HUES48 (cell line): ENCODE data around the gene EOLA1.
"Not testable (repeated sequence)": the region's sequence is repeated elsewhere in the genome, so short reads cannot be mapped to it uniquely, and the experiment has no call there.

Source experiments
- H3K27ac ChIP-seq: one replicate; pipeline ENCODE4 v1.7.0; 2013; ENCODE audit warnings: low read depth, low read length, inconsistent platforms
- H3K27me3 ChIP-seq: 2 replicates; pipeline ENCODE4 v1.6.1; 2013; ENCODE audit warnings: mild to moderate bottlenecking, low read length; ENCODE audit not compliant: control insufficient read depth, insufficient read depth
- H3K36me3 ChIP-seq: 2 replicates; pipeline ENCODE4 v1.6.1; 2013; ENCODE audit warnings: low read length; ENCODE audit not compliant: control insufficient read depth, insufficient read depth
- H3K4me1 ChIP-seq: 2 replicates; pipeline ENCODE4 v1.6.1; 2013; ENCODE audit warnings: mild to moderate bottlenecking, low read length; ENCODE audit not compliant: control insufficient read depth, insufficient read depth
- H3K4me3 ChIP-seq: 2 replicates; pipeline ENCODE4 v1.5.1; 2013; ENCODE audit warnings: mild to moderate bottlenecking, low read depth, low read length
- H3K9ac ChIP-seq: 2 replicates; pipeline ENCODE4 v1.6.1; 2013; ENCODE audit warnings: mild to moderate bottlenecking, low read depth, low read length, moderate library complexity
- H3K9me3 ChIP-seq: 2 replicates; pipeline ENCODE4 v1.6.1; 2013; ENCODE audit warnings: low read length; ENCODE audit not compliant: control insufficient read depth, insufficient read depth

The EOLA1 gene

DNA sequence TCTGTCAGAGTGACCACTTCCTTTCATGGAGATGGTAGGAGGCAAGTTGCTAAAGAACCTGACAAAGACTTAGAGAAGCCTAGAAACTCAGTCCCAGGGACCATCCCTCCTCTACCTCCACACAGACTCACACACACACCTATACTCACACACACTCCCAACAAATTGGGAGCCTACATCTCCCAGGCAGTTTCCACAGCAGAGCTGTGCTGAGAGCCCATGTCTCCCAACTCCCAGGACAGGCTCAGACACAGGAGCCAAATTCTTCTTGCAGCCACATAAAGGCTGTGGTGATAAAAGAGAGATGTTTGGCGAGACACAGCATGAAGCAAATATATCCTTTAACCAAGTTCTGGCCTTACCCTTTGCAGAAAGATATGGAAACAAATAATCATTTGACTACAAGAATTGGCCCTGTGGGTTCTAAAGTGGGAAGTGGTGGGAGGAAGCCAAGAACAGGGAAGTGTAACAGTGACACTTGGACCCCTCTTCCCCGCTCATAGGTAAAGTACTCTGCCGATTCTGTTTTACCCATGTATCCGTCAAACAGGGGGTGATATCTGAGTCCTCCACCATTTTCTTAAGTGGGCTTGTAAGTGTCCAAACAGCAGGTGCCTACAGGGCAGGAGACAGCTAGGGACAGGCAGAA is 24.7 kb upstream of the EOLA1 start:
- H3K4me3 ChIP-seq = no peak overlapping the region
- H3K4me1 ChIP-seq = 0 out of 2 replicates have a peak, but pooled peaks cover 4% of the 10 kb centered on the region
- H3K27ac ChIP-seq = no peak overlapping the region
- H3K9me3 ChIP-seq = peaks cover 22% of the 10 kb centered on the region
- no peaks in the 10 kb centered on the region for H3K27me3 ChIP-seq
- H3K36me3 ChIP-seq = no peaks in the 10 kb centered on the region
- no peak overlapping the region for H3K9ac ChIP-seq

DNA sequence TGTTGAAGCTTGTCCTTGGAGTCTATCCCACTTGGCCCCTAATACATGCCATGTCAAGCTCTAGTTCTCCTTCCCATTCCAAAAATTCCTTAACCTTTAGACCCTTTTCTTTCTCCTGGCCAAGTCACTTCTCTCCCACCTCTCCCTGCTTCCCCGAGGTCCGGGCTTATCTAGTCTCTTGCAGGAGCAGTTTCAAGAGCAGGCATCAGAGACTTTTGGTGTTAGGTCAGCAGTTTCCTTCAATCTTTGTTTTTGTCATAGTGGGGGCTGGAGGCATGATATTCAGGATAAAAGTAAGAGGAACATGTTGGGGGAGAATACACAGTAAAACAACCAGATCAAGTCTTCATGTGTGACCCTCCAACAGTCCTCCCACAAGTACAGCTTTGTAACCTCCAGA is 24.2 kb upstream of the EOLA1 start:
- H3K9ac ChIP-seq = no peak overlapping the region
- peaks cover 22% of the 10 kb centered on the region for H3K9me3 ChIP-seq
- no peak overlapping the region for H3K4me3 ChIP-seq
- no peaks in the 10 kb centered on the region for H3K27me3 ChIP-seq
- H3K4me1 ChIP-seq = 0 out of 2 replicates have a peak, but pooled peaks cover 4% of the 10 kb centered on the region
- no peaks in the 10 kb centered on the region for H3K36me3 ChIP-seq
- no peak overlapping the region for H3K27ac ChIP-seq

DNA sequence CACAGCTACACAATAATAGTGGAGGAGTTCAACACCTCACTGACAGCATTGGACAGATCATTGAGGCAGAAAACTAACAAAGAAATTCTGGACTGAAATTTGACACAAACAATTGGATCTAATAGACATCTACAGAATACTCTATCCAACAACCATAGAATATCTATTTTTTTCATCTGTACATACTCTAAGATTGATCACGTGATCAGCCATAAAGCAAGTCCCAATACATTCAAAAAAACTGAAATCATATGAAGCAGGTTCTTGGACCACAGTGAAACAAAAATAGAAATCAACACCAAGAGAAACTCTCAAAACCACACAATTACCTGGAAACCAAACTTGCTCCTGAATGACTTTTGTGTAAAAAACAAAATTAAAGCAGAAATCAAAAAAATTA is 23.5 kb upstream of the EOLA1 start:
- H3K9ac ChIP-seq = no peak overlapping the region
- H3K36me3 ChIP-seq = no peaks in the 10 kb centered on the region
- H3K9me3 ChIP-seq = peaks cover 22% of the 10 kb centered on the region
- 0 out of 2 replicates have a peak, but pooled peaks cover 4% of the 10 kb centered on the region for H3K4me1 ChIP-seq
- no peak overlapping the region for H3K4me3 ChIP-seq
- H3K27me3 ChIP-seq = no peaks in the 10 kb centered on the region
- H3K27ac ChIP-seq = no peak overlapping the region

DNA sequence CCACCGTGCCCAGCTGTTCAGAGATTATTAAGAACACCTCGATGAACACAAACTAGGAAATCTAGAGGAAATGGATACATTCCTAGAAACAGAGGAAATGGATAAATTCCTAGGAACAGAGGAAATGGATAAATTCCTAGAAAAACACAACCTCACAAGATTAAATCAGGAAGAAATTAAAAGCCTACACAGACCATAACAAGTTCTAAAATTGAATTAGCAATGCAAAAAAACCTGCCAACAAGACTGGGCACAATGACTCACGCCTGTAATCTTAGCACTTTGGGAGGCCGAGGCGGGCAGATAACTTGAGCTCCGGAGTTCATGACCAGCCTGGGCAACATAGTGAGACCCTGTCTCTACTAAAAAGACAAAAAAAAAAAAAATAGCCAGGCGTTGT is 22.6 kb upstream of the EOLA1 start:
- H3K9ac ChIP-seq = no peak overlapping the region
- H3K27me3 ChIP-seq = no peaks in the 10 kb centered on the region
- H3K36me3 ChIP-seq = no peaks in the 10 kb centered on the region
- no peak overlapping the region for H3K27ac ChIP-seq
- no peaks in the 10 kb centered on the region for H3K4me1 ChIP-seq
- H3K4me3 ChIP-seq = no peak overlapping the region
- H3K9me3 ChIP-seq = peaks cover 21% of the 10 kb centered on the region

DNA sequence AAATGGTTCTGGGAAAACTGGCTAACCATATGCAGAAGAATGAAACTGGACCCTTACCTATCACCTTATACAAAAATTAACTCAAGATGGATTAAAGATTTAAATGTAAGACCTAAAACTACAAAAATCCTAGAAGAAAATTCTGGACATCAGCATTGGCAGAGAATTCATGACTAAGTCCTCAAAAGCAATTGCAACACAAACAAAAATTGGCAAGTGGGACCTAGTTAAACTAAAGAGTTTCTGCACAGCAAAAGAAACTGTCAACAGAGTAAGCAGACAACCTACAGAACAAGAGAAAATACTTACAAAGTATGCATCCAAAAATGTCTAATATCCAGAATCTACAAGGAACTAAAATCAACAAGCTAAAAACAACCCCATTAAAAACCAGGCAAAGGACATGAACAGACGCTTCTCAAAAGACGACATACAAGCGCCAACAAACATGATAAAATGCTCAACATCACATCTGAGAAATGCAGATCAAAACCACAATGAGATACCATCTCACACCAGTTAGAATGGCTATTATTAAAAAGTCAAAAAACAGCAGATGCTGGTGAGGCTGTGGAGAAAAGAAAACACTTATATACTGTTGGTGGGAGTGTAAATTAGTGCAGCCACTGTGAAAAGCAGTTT is 20.1 kb upstream of the EOLA1 start:
- H3K9me3 ChIP-seq = peaks cover 14% of the 10 kb centered on the region
- not testable (repeated sequence) for H3K36me3 ChIP-seq, H3K9ac ChIP-seq

DNA sequence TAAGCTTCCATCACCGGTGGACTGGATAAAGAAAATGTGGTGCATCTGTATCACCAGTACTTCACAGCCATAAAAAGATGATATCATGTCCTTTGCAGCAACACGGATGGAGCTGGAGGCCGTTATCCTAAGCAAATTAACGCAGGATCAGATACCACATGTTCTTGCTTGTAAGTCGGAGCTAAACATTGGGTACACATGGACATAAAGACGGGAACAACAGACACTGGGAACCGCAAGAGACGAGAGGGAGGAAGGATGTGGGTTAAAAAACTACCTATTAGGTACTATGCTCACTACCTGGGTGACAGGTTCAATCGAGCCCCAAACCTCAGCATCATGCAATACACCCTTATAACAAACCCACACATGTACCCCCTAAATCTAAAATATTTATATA is 19.4 kb upstream of the EOLA1 start:
- H3K27ac ChIP-seq = no peak overlapping the region
- no peak overlapping the region for H3K9ac ChIP-seq
- H3K4me1 ChIP-seq = no peaks in the 10 kb centered on the region; the same call in 1 of the 2 replicates
- peaks cover 14% of the 10 kb centered on the region for H3K9me3 ChIP-seq
- H3K36me3 ChIP-seq = no peaks in the 10 kb centered on the region
- H3K27me3 ChIP-seq = no peaks in the 10 kb centered on the region
- H3K4me3 ChIP-seq = no peak overlapping the region

More for the DNA sequence above, 20.1 kb upstream of the EOLA1 start:
- not testable (repeated sequence) for H3K4me3 ChIP-seq, H3K27ac ChIP-seq, H3K4me1 ChIP-seq, H3K27me3 ChIP-seq

DNA sequence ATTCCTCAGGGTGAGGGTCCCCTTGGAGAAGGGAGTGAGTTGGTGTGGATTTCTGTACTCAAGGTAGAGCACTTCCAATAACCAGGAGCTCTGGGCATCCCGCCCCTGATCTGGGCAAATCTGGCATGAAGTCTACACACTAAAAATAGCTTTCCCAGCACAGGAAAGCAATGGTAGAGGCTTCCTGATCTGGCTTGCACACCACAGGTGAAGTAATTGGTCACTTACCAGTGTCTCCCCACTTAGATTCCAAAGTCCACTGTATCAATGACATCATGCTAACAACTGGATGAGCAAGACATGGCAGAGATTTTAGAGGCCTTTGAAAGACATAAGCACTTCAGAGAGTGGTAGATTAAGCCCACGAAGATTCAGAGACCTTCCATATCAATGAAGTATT is 17.9 kb upstream of the EOLA1 start:
- H3K27ac ChIP-seq = no peak overlapping the region
- H3K27me3 ChIP-seq = no peaks in the 10 kb centered on the region
- H3K9me3 ChIP-seq = peaks cover 9% of the 10 kb centered on the region
- no peak overlapping the region for H3K9ac ChIP-seq
- no peaks in the 10 kb centered on the region; the same call in 1 of the 2 replicates for H3K4me1 ChIP-seq
- no peaks in the 10 kb centered on the region for H3K36me3 ChIP-seq
- no peak overlapping the region for H3K4me3 ChIP-seq

DNA sequence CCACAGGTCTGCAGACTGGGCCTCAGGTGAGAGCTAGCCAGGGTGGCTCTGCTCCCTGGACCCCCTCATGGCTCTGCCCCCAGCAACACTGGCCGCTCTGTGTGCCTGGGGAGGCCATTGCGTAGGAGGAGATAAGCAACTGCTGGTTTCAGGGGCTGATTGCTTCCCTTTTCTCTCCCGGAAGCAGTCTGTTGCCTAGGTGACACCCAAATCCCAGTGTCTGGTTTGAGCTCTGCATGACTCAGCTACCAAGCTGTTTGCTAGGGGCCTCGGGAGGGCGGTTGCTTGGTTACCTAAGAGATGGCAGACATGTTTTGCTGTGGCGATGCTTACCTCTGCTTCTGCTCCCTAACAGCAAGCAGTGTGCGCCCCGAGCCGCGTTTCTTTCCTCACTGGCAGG is 15.4 kb upstream of the EOLA1 start:
- H3K27me3 ChIP-seq, H3K27ac ChIP-seq, H3K9ac ChIP-seq, H3K4me3 ChIP-seq, H3K36me3 ChIP-seq, H3K4me1 ChIP-seq: not testable (repeated sequence)
- peaks cover 15% of the 10 kb centered on the region for H3K9me3 ChIP-seq

DNA sequence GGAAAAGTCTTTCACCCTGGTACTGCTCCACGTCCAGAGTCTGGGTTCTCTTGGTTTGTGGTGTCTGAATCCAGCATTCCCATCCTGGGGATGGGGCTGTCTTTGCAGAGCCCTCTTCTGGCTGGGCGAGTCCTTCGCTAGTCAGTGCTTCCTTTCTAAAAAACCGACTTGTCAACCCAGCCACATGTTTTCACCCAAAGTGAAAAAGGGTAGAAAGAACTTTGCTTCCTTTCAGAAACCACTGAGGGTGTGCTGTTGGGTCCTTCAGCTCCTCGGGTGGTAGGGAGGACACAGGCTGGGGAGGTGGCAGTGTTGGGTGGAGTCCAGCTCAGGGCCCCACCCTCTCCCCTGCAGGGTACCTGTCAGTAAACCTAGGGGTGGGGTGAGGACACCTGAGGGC is 14.9 kb upstream of the EOLA1 start:
- not testable (repeated sequence) for H3K27me3 ChIP-seq

DNA sequence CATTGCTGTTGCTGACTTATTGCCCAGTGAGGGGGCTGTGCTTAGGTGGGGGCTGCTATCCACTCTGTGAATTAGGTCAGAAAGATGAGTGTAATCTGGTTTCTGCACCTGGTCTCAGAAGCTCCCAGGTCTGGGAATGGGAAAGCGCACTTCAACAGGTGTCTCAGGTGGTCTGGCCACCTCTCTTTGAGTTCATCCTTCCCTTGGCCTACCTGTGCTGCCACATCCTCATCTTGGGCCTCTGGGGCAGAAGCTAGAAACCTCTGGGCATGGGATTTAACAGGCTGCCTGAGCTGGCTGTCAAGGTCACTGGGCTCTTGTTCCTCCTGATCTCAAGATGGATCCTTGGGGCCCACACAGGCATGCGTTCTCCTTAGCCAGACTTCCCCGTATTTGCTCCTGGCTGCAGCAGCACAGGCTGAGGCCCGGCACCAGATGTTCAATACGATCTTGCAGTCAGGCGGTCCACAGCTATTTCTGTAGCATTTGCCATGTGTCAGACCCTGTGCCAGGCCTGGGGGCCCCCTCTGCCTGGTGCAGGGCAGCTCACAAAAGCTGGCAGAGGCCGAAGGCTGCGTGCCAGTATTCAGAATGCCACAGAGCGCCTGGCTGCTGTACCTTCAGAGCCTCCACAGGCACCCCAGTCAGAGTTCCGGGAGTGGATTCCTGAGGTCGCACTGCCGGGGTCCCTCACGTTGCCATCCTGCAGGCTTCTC is 14.3 kb upstream of the EOLA1 start:
- not testable (repeated sequence) for H3K27ac ChIP-seq, H3K9ac ChIP-seq, H3K4me1 ChIP-seq, H3K36me3 ChIP-seq, H3K4me3 ChIP-seq, H3K27me3 ChIP-seq
- H3K9me3 ChIP-seq = peaks cover 15% of the 10 kb centered on the region

More for the DNA sequence above, 14.9 kb upstream of the EOLA1 start:
- H3K9ac ChIP-seq, H3K27ac ChIP-seq, H3K36me3 ChIP-seq, H3K4me1 ChIP-seq, H3K4me3 ChIP-seq: not testable (repeated sequence)
- peaks cover 15% of the 10 kb centered on the region for H3K9me3 ChIP-seq

DNA sequence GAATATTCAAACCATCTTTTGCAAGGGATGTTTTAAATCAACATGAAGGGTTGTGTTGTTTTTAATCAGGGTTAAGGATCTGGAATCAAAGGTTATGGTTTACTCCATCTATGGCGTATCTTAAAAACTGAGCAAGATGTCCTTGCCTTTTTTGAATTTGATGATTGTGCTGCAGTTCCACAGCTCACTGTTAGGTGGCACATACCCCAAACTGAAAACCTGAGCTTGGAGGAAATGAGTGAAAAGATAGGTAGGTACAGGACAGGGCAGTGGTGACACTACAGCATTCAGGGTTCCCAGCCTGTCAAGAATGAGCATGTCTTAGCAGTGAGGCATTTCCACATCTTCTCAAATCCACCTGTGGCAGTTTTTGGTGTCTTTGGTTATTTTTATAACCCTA is 13.1 kb upstream of the EOLA1 start:
- Histone ChIP-seq H3K27ac (no peak overlapping the region), H3K9me3 (peaks cover 15% of the 10 kb centered on the region), H3K4me1 (no peaks in the 10 kb centered on the region; the same call in 1 of the 2 replicates), H3K9ac (no peak overlapping the region), H3K4me3 (no peak overlapping the region), H3K27me3 (no peaks in the 10 kb centered on the region), H3K36me3 (no peaks in the 10 kb centered on the region)
